K562 (cell line): ENCODE data around the gene FGF14. TPM values are rescaled to one million over a fixed set of nuclear protein-coding genes. Genes with fewer than 3 reads are reported as not detected.

Experiments
- ATAC-seq: fragments of 200-7000 bp; cut with Tn5 transposase; 3 replicates; pipeline ENCODE4 v1.9.1; 2020; ENCODE audit warnings: moderate library complexity
- BruUV-seq: library from RNA; stranded (reverse); fragments of 400-500 nt; replicated peaks from 2 replicates; lab custom pipeline; 2021; lab: Mats Ljungman, UMichigan
- CTCF ChIA-PET: fragments of 300-600 bp; formaldehyde crosslinking; extraction: SDS; loops from one replicate; lab custom pipeline; 2021; ENCODE audit warnings: low intra/inter-chr PET ratio; lab: Yijun Ruan, JAX
- POLR2A ChIA-PET: fragments of 300-600, 350-650 bp; sonication (Branson Sonifier 250); formaldehyde crosslinking; extraction: SDS; loops from one replicate; lab custom pipeline; 2021; ENCODE audit warnings: antibody characterized with exemption, inconsistent platforms; lab: Yijun Ruan, JAX
- DNase-seq, 4 experiments: peaks; one replicate each; pipeline versions ENCODE4 v3.0.0 to v3.0.0-alpha.2; 2011 to 2018; ENCODE audit warnings: low spot score in 3 of 4, mixed read lengths in 3 of 4; ENCODE audit errors: extremely low read depth in 1 of 4
- FAIRE-seq: peaks from 2 replicates; lab custom pipeline; 2011; peaks lifted over from hg19 to GRCh38; lab: Jason Lieb, UNC
- H2AFZ ChIP-seq: 2 replicates; pipeline ENCODE4 v1.6.0; 2011; ENCODE audit warnings: low read depth, low read length, control low read depth, inconsistent platforms
- H3K27ac ChIP-seq: fragments of 200-600 bp; 3 replicates; pipeline ENCODE4 v1.8.0; 2011; ENCODE audit warnings: low read depth, mild to moderate bottlenecking, control low read depth, inconsistent platforms, low read length, moderate library complexity, mixed read lengths; ENCODE audit errors: extremely low read depth
- H3K27me3 ChIP-seq, 2 experiments: fragments of 300-600 bp in 1 of 2; 2 replicates in 1 of 2; 3 replicates in 1 of 2; pipeline versions ENCODE4 v1.6.0 to v1.8.0; 2011; ENCODE audit warnings: inconsistent platforms in 2 of 2, low read length in 2 of 2, mild to moderate bottlenecking in 1 of 2, mixed read lengths in 1 of 2, moderate library complexity in 1 of 2; ENCODE audit not compliant: control insufficient read depth in 2 of 2, insufficient read depth in 2 of 2
- H3K36me3 ChIP-seq: fragments of 300-600 bp; 3 replicates; pipeline ENCODE4 v1.8.0; 2011; ENCODE audit warnings: mild to moderate bottlenecking, low read length, inconsistent platforms; ENCODE audit not compliant: control insufficient read depth, insufficient read depth
- H3K4me1 ChIP-seq, 2 experiments: fragments of 200-600 bp in 1 of 2; replicated peaks in 1 of 2; 2 replicates in 1 of 2; 3 replicates in 1 of 2; pipeline versions ENCODE4 v1.5.1 to v1.8.0; 2011; ENCODE audit warnings: inconsistent platforms in 2 of 2, low read length in 2 of 2, mild to moderate bottlenecking in 1 of 2, mixed read lengths in 1 of 2, moderate library complexity in 1 of 2; ENCODE audit not compliant: control insufficient read depth in 2 of 2, insufficient read depth in 2 of 2
- H3K4me2 ChIP-seq: 2 replicates; pipeline ENCODE4 v1.6.1; 2011; ENCODE audit warnings: low read length, control low read depth, inconsistent platforms, mixed read lengths; ENCODE audit not compliant: insufficient read depth
- H3K4me3 ChIP-seq: fragments of 200-600 bp; sonication (generic), shearing (Covaris generic); 2 replicates; pipeline ENCODE4 v1.5.1; 2016; ENCODE audit warnings: control low read depth, inconsistent platforms
- H3K79me2 ChIP-seq: fragments of 200-600 bp; 3 replicates; pipeline ENCODE4 v1.8.0; 2011; ENCODE audit warnings: low read length, inconsistent platforms; ENCODE audit not compliant: control insufficient read depth, insufficient read depth
- H3K9ac ChIP-seq, 2 experiments: 2 replicates each; pipeline versions ENCODE4 v1.6.0 to v1.6.1; 2011; ENCODE audit warnings: low read depth in 2 of 2, low read length in 2 of 2, control low read depth in 1 of 2, inconsistent platforms in 1 of 2, mild to moderate bottlenecking in 1 of 2, mixed read lengths in 1 of 2; ENCODE audit not compliant: insufficient read depth in 1 of 2
- H3K9me1 ChIP-seq: one replicate; pipeline ENCODE4 v1.6.0; 2011; ENCODE audit warnings: inconsistent platforms, mild to moderate bottlenecking, low read length, moderate library complexity; ENCODE audit not compliant: control insufficient read depth, insufficient read depth
- H3K9me3 ChIP-seq: replicated peaks from 2 replicates; pipeline ENCODE4 v1.5.1; 2011; ENCODE audit warnings: low read depth, low read length, inconsistent platforms; ENCODE audit not compliant: control insufficient read depth, insufficient read depth
- H4K20me1 ChIP-seq: replicated peaks from 2 replicates; pipeline ENCODE4 v1.6.1; 2011; ENCODE audit warnings: low read length, inconsistent platforms, mixed read lengths; ENCODE audit not compliant: control insufficient read depth, insufficient read depth
- HSF4 ChIP-seq: fragments of 250-450 bp; sonication (Bioruptor Pico); IDR thresholded peaks from 2 replicates; pipeline ENCODE4 v2.1.2; 2022; ENCODE audit warnings: mild to moderate bottlenecking, moderate library complexity, borderline replicate concordance
- RBBP5 ChIP-seq: fragments of 200-600 bp; sonication (generic); IDR thresholded peaks from 2 replicates; pipeline ENCODE4 v1.6.1; 2012; ENCODE audit warnings: borderline replicate concordance, mild to moderate bottlenecking, low read length, control low read depth, inconsistent platforms; ENCODE audit not compliant: insufficient read depth, poor library complexity, severe bottlenecking
- WGBS: fragments of 100-300 bp; shearing (Covaris generic); methylation state at CpG from one replicate; pipeline ENCODE4 v1.1.6; 2016; ENCODE audit warnings: low coverage, mixed read lengths; ENCODE audit not compliant: insufficient coverage; ENCODE audit errors: missing lambda C conversion rate; 5-methylcytosine and 5-hydroxymethylcytosine counted together
- in situ Hi-C: fragments of 300-500 bp; cut with MboI; formaldehyde crosslinking; loops from 4 replicates; pipeline ENCODE4 v1.15.0; 2018; ENCODE audit warnings: inconsistent platforms, mixed read lengths
- intact Hi-C: fragments of 100-400 bp; cut with micrococcal nuclease; formaldehyde crosslinking; loops from 2 replicates; pipeline ENCODE4 v1.14.2; 2022
- polyA plus RNA-seq, 8 experiments: library from polyadenylated mRNA; depleted of rRNA in 4 of 8; stranded (reverse) in 5 of 8; unstranded in 3 of 8; fragments of >200 nt; fragmentation: Nextera tagmentation in 2 of 8; fragmentation: Illumina TruSeq in 1 of 8; extraction: Ambion mirVana in 2 of 8; extraction: Trizol in 1 of 8; gene quantifications; 2 replicates each; pipeline versions ENCODE4 v1.2.1 to v1.2.3, GENCODE V29; 2011 to 2014; ENCODE audit warnings: inconsistent platforms in 1 of 8, missing spikeins in 1 of 8
- total RNA-seq, 7 experiments: library from RNA; depleted of rRNA in 6 of 7; stranded (reverse); fragments of >200 nt in 6 of 7; fragmentation: Illumina TruSeq in 2 of 7; extraction: Trizol in 2 of 7; gene quantifications; 2 replicates each; pipeline versions ENCODE4 v1.2.1 to v1.2.3, GENCODE V29; 2011 to 2021; ENCODE audit warnings: low replicate concordance in 1 of 7
- TF ChIP-seq, protein P1 (sequence below), 2 experiments: fragments of 450-650 bp in 1 of 2; sonication (generic) in 1 of 2; formaldehyde crosslinking in 1 of 2; IDR thresholded peaks; 2 replicates each; pipeline versions ENCODE4 v1.7.1 to v1.9.0; 2016 to 2022; ENCODE audit warnings: inconsistent platforms in 1 of 2, mild to moderate bottlenecking in 1 of 2, missing genetic modification reagents in 1 of 2

The FGF14 gene
- total and polyA plus RNA-seq, 9 of the 15 experiments (the other 6 are each of a cell fraction or from before 2014, with no cell fraction given) = not detected

DNA sequence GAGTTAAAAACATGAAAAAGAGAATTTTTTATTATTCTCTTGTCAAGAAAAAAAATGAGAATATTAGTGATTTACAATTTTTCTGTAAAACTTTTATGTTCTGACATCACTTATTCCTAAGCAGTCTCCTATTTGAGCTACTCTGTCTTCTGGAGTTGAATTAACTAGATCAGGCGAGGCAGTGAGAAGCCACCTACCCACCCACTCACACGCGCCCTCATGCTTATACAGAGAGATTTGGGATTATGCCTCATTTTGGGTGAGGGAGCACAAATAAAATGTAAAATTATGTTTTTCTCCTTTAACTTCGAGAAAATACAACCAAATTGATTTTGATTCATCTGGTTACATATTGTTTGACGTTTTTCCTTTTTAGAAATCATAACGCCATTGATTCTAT, 524.9 kb downstream of the FGF14 start:
- in situ Hi-C loops (no loop called here), intact Hi-C loops (no loop called here)
- no peaks in the 10 kb centered on the region for H3K4me1 ChIP-seq
- no peak overlapping the region for H2AFZ ChIP-seq
- no peaks in the 10 kb centered on the region for H4K20me1 ChIP-seq
- no peaks in the 10 kb centered on the region for H3K36me3 ChIP-seq
- H3K27me3 ChIP-seq = no peaks in the 10 kb centered on the region
- BruUV-seq = no TSS peak
- ATAC-seq (no peak), FAIRE-seq (no peak), DNase-seq (no peak)
- 0% methylated on average over 5 of the region's 6 CpGs for WGBS
- no peak overlapping the region for H3K27ac ChIP-seq
- POLR2A ChIA-PET = no interaction called here
- H3K9me1 ChIP-seq = no peaks in the 10 kb centered on the region
- TF ChIP-seq, protein P1, sequence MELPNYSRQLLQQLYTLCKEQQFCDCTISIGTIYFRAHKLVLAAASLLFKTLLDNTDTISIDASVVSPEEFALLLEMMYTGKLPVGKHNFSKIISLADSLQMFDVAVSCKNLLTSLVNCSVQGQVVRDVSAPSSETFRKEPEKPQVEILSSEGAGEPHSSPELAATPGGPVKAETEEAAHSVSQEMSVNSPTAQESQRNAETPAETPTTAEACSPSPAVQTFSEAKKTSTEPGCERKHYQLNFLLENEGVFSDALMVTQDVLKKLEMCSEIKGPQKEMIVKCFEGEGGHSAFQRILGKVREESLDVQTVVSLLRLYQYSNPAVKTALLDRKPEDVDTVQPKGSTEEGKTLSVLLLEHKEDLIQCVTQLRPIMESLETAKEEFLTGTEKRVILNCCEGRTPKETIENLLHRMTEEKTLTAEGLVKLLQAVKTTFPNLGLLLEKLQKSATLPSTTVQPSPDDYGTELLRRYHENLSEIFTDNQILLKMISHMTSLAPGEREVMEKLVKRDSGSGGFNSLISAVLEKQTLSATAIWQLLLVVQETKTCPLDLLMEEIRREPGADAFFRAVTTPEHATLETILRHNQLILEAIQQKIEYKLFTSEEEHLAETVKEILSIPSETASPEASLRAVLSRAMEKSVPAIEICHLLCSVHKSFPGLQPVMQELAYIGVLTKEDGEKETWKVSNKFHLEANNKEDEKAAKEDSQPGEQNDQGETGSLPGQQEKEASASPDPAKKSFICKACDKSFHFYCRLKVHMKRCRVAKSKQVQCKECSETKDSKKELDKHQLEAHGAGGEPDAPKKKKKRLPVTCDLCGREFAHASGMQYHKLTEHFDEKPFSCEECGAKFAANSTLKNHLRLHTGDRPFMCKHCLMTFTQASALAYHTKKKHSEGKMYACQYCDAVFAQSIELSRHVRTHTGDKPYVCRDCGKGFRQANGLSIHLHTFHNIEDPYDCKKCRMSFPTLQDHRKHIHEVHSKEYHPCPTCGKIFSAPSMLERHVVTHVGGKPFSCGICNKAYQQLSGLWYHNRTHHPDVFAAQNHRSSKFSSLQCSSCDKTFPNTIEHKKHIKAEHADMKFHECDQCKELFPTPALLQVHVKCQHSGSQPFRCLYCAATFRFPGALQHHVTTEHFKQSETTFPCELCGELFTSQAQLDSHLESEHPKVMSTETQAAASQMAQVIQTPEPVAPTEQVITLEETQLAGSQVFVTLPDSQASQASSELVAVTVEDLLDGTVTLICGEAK (IDR thresholded peaks at IDR 0.05) = no peak
- TF ChIP-seq, protein P1 (CRISPR knock-in tag; IDR thresholded peaks at IDR 0.05) = no peak
- TF ChIP-seq HSF4 = no peak
- TF ChIP-seq RBBP5 = no peak
- CTCF ChIA-PET = no interaction called here
- H3K4me3 ChIP-seq = no peak overlapping the region
- no peaks in the 10 kb centered on the region for H3K79me2 ChIP-seq
- no peak overlapping the region for H3K9ac ChIP-seq
- no peak overlapping the region for H3K4me2 ChIP-seq
- no peaks in the 10 kb centered on the region for H3K9me3 ChIP-seq
